Activated naive CD8-positive, alpha-beta T cell (primary cell): ENCODE data around the gene DTYMK.
"Not testable (repeated sequence)": the region's sequence is repeated elsewhere in the genome, so short reads cannot be mapped to it uniquely, and the experiment has no call there.

Experiments used
- H3K27ac Mint-ChIP-seq: one replicate; pipeline ENCODE4 v1.8.0; 2021; ENCODE audit warnings: mixed read lengths
- H3K27me3 Mint-ChIP-seq: one replicate; pipeline ENCODE4 v1.8.0; 2021; ENCODE audit warnings: mixed read lengths
- H3K36me3 Mint-ChIP-seq: one replicate; pipeline ENCODE4 v1.8.0; 2021; ENCODE audit warnings: mixed read lengths
- H3K4me1 Mint-ChIP-seq: one replicate; pipeline ENCODE4 v1.8.0; 2021; ENCODE audit warnings: low read depth, mixed read lengths
- H3K4me3 Mint-ChIP-seq: one replicate; pipeline ENCODE4 v1.8.0; 2021; ENCODE audit warnings: mild to moderate bottlenecking, mixed read lengths
- H3K9me3 Mint-ChIP-seq: one replicate; pipeline ENCODE4 v1.8.0; 2021; ENCODE audit warnings: low read depth, mixed read lengths

The DTYMK gene

GRCh38 chr2:241668839-241669238, 17.8 kb downstream of the DTYMK start:
- Mint-ChIP-seq H3K36me3 (peaks cover 3% of the 10 kb centered on the region), H3K9me3 (no peaks in the 10 kb centered on the region), H3K4me3 (no peak overlapping the region), H3K4me1 (peaks cover 5% of the 10 kb centered on the region), H3K27me3 (no peaks in the 10 kb centered on the region), H3K27ac (no peak overlapping the region)

- H3K4me3 Mint-ChIP-seq = no peak overlapping the region
- no peaks in the 10 kb centered on the region for H3K9me3 Mint-ChIP-seq
- H3K4me1 Mint-ChIP-seq = peaks cover 5% of the 10 kb centered on the region
- peaks cover 3% of the 10 kb centered on the region for H3K36me3 Mint-ChIP-seq
- no peaks in the 10 kb centered on the region for H3K27me3 Mint-ChIP-seq
- H3K27ac Mint-ChIP-seq = no peak overlapping the region
Measured at GRCh38 chr2:241668354-241668753, 18.3 kb downstream of the DTYMK start.

- Mint-ChIP-seq H3K27me3 (no peaks in the 10 kb centered on the region), H3K4me3 (no peak overlapping the region), H3K36me3 (peaks cover 3% of the 10 kb centered on the region), H3K9me3 (no peaks in the 10 kb centered on the region), H3K4me1 (peaks cover 5% of the 10 kb centered on the region), H3K27ac (no peak overlapping the region)
Measured at GRCh38 chr2:241666627-241667400, 19.8 kb downstream of the DTYMK start.

GRCh38 chr2:241665731-241666440, 20.7 kb downstream of the DTYMK start:
- Mint-ChIP-seq H3K36me3 (peaks cover 3% of the 10 kb centered on the region), H3K27ac (peak overlapping the region; percentile 19), H3K4me3 (no peak overlapping the region), H3K9me3 (no peaks in the 10 kb centered on the region), H3K4me1 (peaks cover 5% of the 10 kb centered on the region), H3K27me3 (no peaks in the 10 kb centered on the region)

- H3K36me3 Mint-ChIP-seq, H3K27me3 Mint-ChIP-seq, H3K27ac Mint-ChIP-seq, H3K4me1 Mint-ChIP-seq, H3K9me3 Mint-ChIP-seq, H3K4me3 Mint-ChIP-seq: not testable (repeated sequence)
Measured at GRCh38 chr2:241662731-241663130, 23.9 kb downstream of the DTYMK start.

- H3K36me3 Mint-ChIP-seq = peaks cover 3% of the 10 kb centered on the region
- no peak overlapping the region for H3K4me3 Mint-ChIP-seq
- no peaks in the 10 kb centered on the region for H3K27me3 Mint-ChIP-seq
- H3K9me3 Mint-ChIP-seq = no peaks in the 10 kb centered on the region
- peaks cover 5% of the 10 kb centered on the region for H3K4me1 Mint-ChIP-seq
- H3K27ac Mint-ChIP-seq = no peak overlapping the region
Measured at GRCh38 chr2:241660593-241661213, 25.9 kb downstream of the DTYMK start.

- Mint-ChIP-seq H3K27me3 (no peaks in the 10 kb centered on the region), H3K36me3 (peaks cover 3% of the 10 kb centered on the region), H3K27ac (no peak overlapping the region), H3K9me3 (no peaks in the 10 kb centered on the region), H3K4me1 (no peaks in the 10 kb centered on the region), H3K4me3 (no peak overlapping the region)
Measured at GRCh38 chr2:241659150-241659739, 27.4 kb downstream of the DTYMK start.

- peaks cover 3% of the 10 kb centered on the region for H3K36me3 Mint-ChIP-seq
- no peak overlapping the region for H3K27ac Mint-ChIP-seq
- H3K4me1 Mint-ChIP-seq = no peaks in the 10 kb centered on the region
- no peaks in the 10 kb centered on the region for H3K27me3 Mint-ChIP-seq
- H3K9me3 Mint-ChIP-seq = no peaks in the 10 kb centered on the region
- no peak overlapping the region for H3K4me3 Mint-ChIP-seq
Measured at GRCh38 chr2:241658296-241658695, 28.3 kb downstream of the DTYMK start.

GRCh38 chr2:241657786-241658254, 28.8 kb downstream of the DTYMK start:
- Mint-ChIP-seq H3K27me3 (no peaks in the 10 kb centered on the region), H3K36me3 (peaks cover 3% of the 10 kb centered on the region), H3K27ac (no peak overlapping the region), H3K4me3 (no peak overlapping the region), H3K4me1 (no peaks in the 10 kb centered on the region), H3K9me3 (no peaks in the 10 kb centered on the region)

- Mint-ChIP-seq H3K27me3 (no peaks in the 10 kb centered on the region), H3K9me3 (no peaks in the 10 kb centered on the region), H3K27ac (no peak overlapping the region), H3K4me1 (no peaks in the 10 kb centered on the region), H3K36me3 (peaks cover 3% of the 10 kb centered on the region), H3K4me3 (no peak overlapping the region)
Measured at GRCh38 chr2:241656190-241656741, 30.3 kb downstream of the DTYMK start.

GRCh38 chr2:241655516-241656189, 31.0 kb downstream of the DTYMK start:
- Mint-ChIP-seq H3K4me3 (no peak overlapping the region), H3K27me3 (no peaks in the 10 kb centered on the region), H3K4me1 (no peaks in the 10 kb centered on the region), H3K9me3 (no peaks in the 10 kb centered on the region), H3K36me3 (peaks cover 3% of the 10 kb centered on the region), H3K27ac (peak overlapping the region; percentile 22)

- H3K27me3 Mint-ChIP-seq = no peaks in the 10 kb centered on the region
- H3K4me3 Mint-ChIP-seq = no peak overlapping the region
- no peaks in the 10 kb centered on the region for H3K36me3 Mint-ChIP-seq
- H3K4me1 Mint-ChIP-seq = no peaks in the 10 kb centered on the region
- H3K9me3 Mint-ChIP-seq = no peaks in the 10 kb centered on the region
- no peak overlapping the region for H3K27ac Mint-ChIP-seq
Measured at GRCh38 chr2:241654551-241654950, 32.1 kb downstream of the DTYMK start.

- Mint-ChIP-seq H3K27me3 (no peaks in the 10 kb centered on the region), H3K4me3 (no peak overlapping the region), H3K36me3 (no peaks in the 10 kb centered on the region)
Measured at GRCh38 chr2:241653210-241653750, 33.3 kb downstream of the DTYMK start.

GRCh38 chr2:241652722-241653121, 33.9 kb downstream of the DTYMK start:
- Mint-ChIP-seq H3K4me3 (no peak overlapping the region), H3K27me3 (no peaks in the 10 kb centered on the region), H3K27ac (no peak overlapping the region), H3K36me3 (no peaks in the 10 kb centered on the region), H3K4me1 (peaks cover 9% of the 10 kb centered on the region), H3K9me3 (no peaks in the 10 kb centered on the region)

More at GRCh38 chr2:241653210-241653750, 33.3 kb downstream of the DTYMK start:
- Mint-ChIP-seq H3K4me1 (peaks cover 8% of the 10 kb centered on the region), H3K27ac (no peak overlapping the region), H3K9me3 (no peaks in the 10 kb centered on the region)
